HEK293 (cell line): Measurements from ENCODE around the gene CYP1A1.

Experiments
- CTCF ChIA-PET: fragments of 350-600 bp; formaldehyde crosslinking; extraction: SDS; loops from one replicate; lab custom pipeline; 2021; ENCODE audit warnings: antibody characterized with exemption; lab: Yijun Ruan, JAX
- POLR2A ChIA-PET: fragments of 300-600 bp; formaldehyde crosslinking; extraction: SDS; loops from one replicate; lab custom pipeline; 2020; ENCODE audit warnings: antibody characterized with exemption, inconsistent platforms; lab: Yijun Ruan, JAX
- H3K27ac ChIP-seq: fragments of 200-500 bp; sonication (Bioruptor generic); 2 replicates; pipeline ENCODE4 v1.5.1; 2014; ENCODE audit warnings: low read depth, low read length, control low read depth, inconsistent platforms; ENCODE audit errors: extremely low read depth
- H3K36me3 ChIP-seq, 2 experiments: fragments of 200-500 bp in 1 of 2; sonication (Bioruptor generic) in 1 of 2; 1 replicate in 1 of 2; 2 replicates in 1 of 2; pipeline ENCODE4 v1.5.1; 2014 to 2017; ENCODE audit warnings: inconsistent platforms in 2 of 2, low read length in 2 of 2; ENCODE audit not compliant: control insufficient read depth in 2 of 2, insufficient read depth in 1 of 2
- H3K4me1 ChIP-seq: fragments of 200-500 bp; sonication (Bioruptor generic); 2 replicates; pipeline ENCODE4 v1.5.1; 2014; ENCODE audit warnings: mild to moderate bottlenecking, low read length, inconsistent platforms; ENCODE audit not compliant: control insufficient read depth, insufficient read depth
- H3K4me3 ChIP-seq: 2 replicates; pipeline ENCODE4 v1.5.1; 2011; ENCODE audit warnings: low read depth, mild to moderate bottlenecking, control low read depth, low read length, moderate library complexity
- H3K9me3 ChIP-seq: fragments of 200-500 bp; sonication (Bioruptor generic); 2 replicates; pipeline ENCODE4 v1.5.1; 2014; ENCODE audit warnings: low read depth, low read length, inconsistent platforms; ENCODE audit not compliant: control insufficient read depth, insufficient read depth
- KLF9 ChIP-seq: fragments of 450-650 bp; formaldehyde crosslinking; IDR thresholded peaks from 2 replicates; pipeline ENCODE4 v1.5.1; 2016; ENCODE audit warnings: missing biosample characterization, missing genetic modification characterization, low read depth
- RBAK ChIP-seq: fragments of 450-650 bp; formaldehyde crosslinking; IDR thresholded peaks from 2 replicates; pipeline ENCODE4 v1.5.1; 2016; ENCODE audit warnings: missing biosample characterization, missing genetic modification characterization
- SCRT1 ChIP-seq: fragments of 450-650 bp; formaldehyde crosslinking; IDR thresholded peaks from 2 replicates; pipeline ENCODE4 v1.5.1; 2016; ENCODE audit warnings: missing biosample characterization, missing genetic modification characterization, borderline replicate concordance
- SCRT2 ChIP-seq: fragments of 450-650 bp; formaldehyde crosslinking; IDR thresholded peaks from 2 replicates; pipeline ENCODE4 v1.5.1; 2016; ENCODE audit warnings: missing biosample characterization, missing genetic modification characterization
- ZFHX2 ChIP-seq: fragments of 450-650 bp; formaldehyde crosslinking; conservative IDR thresholded peaks from 2 replicates; pipeline ENCODE4 v1.5.1; 2016; ENCODE audit warnings: missing biosample characterization, missing genetic modification characterization
- ZNF16 ChIP-seq: fragments of 450-650 bp; formaldehyde crosslinking; IDR thresholded peaks from 2 replicates; pipeline ENCODE4 v1.5.1; 2016; ENCODE audit warnings: low read depth, missing biosample characterization, missing genetic modification characterization
- ZNF184 ChIP-seq: fragments of 450-650 bp; IDR thresholded peaks from 2 replicates; pipeline ENCODE4 v1.5.1; 2018; ENCODE audit warnings: missing biosample characterization, mild to moderate bottlenecking, missing genetic modification characterization
- ZNF24 ChIP-seq: fragments of 450-650 bp; formaldehyde crosslinking; IDR thresholded peaks from 2 replicates; pipeline ENCODE4 v1.5.1; 2016; ENCODE audit warnings: missing biosample characterization, missing genetic modification characterization
- ZNF324 ChIP-seq: fragments of 450-650 bp; formaldehyde crosslinking; IDR thresholded peaks from 2 replicates; pipeline ENCODE4 v1.5.1; 2016; ENCODE audit warnings: missing biosample characterization, missing genetic modification characterization
- ZNF37A ChIP-seq: fragments of 450-650 bp; IDR thresholded peaks from 2 replicates; pipeline ENCODE4 v1.5.1; 2018; ENCODE audit warnings: missing biosample characterization, missing genetic modification characterization
- ZNF426 ChIP-seq: fragments of 450-650 bp; formaldehyde crosslinking; IDR thresholded peaks from 2 replicates; pipeline ENCODE4 v1.5.1; 2017; ENCODE audit warnings: missing biosample characterization, missing genetic modification characterization, mild to moderate bottlenecking, inconsistent platforms, moderate library complexity
- ZNF473 ChIP-seq: fragments of 450-650 bp; formaldehyde crosslinking; IDR thresholded peaks from 2 replicates; pipeline ENCODE4 v1.5.1; 2017; ENCODE audit warnings: missing biosample characterization, missing genetic modification characterization
- ZNF529 ChIP-seq: fragments of 450-650 bp; formaldehyde crosslinking; IDR thresholded peaks from 2 replicates; pipeline ENCODE4 v1.5.1; 2017; ENCODE audit warnings: missing genetic modification characterization, missing biosample characterization; ENCODE audit not compliant: insufficient replicate concordance
- ZNF555 ChIP-seq: fragments of 450-650 bp; formaldehyde crosslinking; conservative IDR thresholded peaks from 2 replicates; pipeline ENCODE4 v1.5.1; 2017; ENCODE audit warnings: missing biosample characterization, mild to moderate bottlenecking, missing genetic modification characterization, inconsistent platforms
- ZNF600 ChIP-seq: fragments of 450-650 bp; formaldehyde crosslinking; IDR thresholded peaks from 2 replicates; pipeline ENCODE4 v1.5.1; 2016; ENCODE audit warnings: missing biosample characterization, missing genetic modification characterization
- ZNF610 ChIP-seq: fragments of 450-650 bp; formaldehyde crosslinking; IDR thresholded peaks from 2 replicates; pipeline ENCODE4 v1.5.1; 2016; ENCODE audit warnings: missing biosample characterization, missing genetic modification characterization, borderline replicate concordance
- ZNF624 ChIP-seq: fragments of 450-650 bp; formaldehyde crosslinking; IDR thresholded peaks from 2 replicates; pipeline ENCODE4 v1.5.1; 2017; ENCODE audit warnings: missing biosample characterization, missing genetic modification characterization
- ZNF664 ChIP-seq: fragments of 450-650 bp; formaldehyde crosslinking; IDR thresholded peaks from 2 replicates; pipeline ENCODE4 v1.5.1; 2016; ENCODE audit warnings: missing biosample characterization, missing genetic modification characterization
- ZNF677 ChIP-seq: fragments of 450-650 bp; IDR thresholded peaks from 2 replicates; pipeline ENCODE4 v1.5.0; 2018; ENCODE audit warnings: missing biosample characterization, mild to moderate bottlenecking, missing genetic modification characterization, moderate library complexity
- ZNF701 ChIP-seq: fragments of 450-650 bp; formaldehyde crosslinking; IDR thresholded peaks from 2 replicates; pipeline ENCODE4 v1.5.1; 2016; ENCODE audit warnings: missing biosample characterization, missing genetic modification characterization
- ZNF843 ChIP-seq: fragments of 450-650 bp; formaldehyde crosslinking; IDR thresholded peaks from 2 replicates; pipeline ENCODE4 v1.5.1; 2016; ENCODE audit warnings: missing biosample characterization, missing genetic modification characterization
- ZSCAN23 ChIP-seq: fragments of 450-650 bp; formaldehyde crosslinking; IDR thresholded peaks from 2 replicates; pipeline ENCODE4 v1.5.1; 2016; ENCODE audit warnings: missing biosample characterization, missing genetic modification characterization
- TF ChIP-seq, protein P1 (sequence below): fragments of 450-650 bp; formaldehyde crosslinking; IDR thresholded peaks from 2 replicates; pipeline ENCODE4 v1.5.1; 2016; ENCODE audit warnings: missing biosample characterization, missing genetic modification characterization
- TF ChIP-seq, protein P2 (sequence below): fragments of 450-650 bp; formaldehyde crosslinking; IDR thresholded peaks from 2 replicates; pipeline ENCODE4 v1.5.1; 2016; ENCODE audit warnings: missing biosample characterization, missing genetic modification characterization
- TF ChIP-seq, protein P3 (sequence below): fragments of 450-650 bp; formaldehyde crosslinking; IDR thresholded peaks from 2 replicates; pipeline ENCODE4 v1.5.1; 2016; ENCODE audit warnings: missing biosample characterization, missing genetic modification characterization
- TF ChIP-seq, protein P4 (sequence below): fragments of 450-650 bp; formaldehyde crosslinking; IDR thresholded peaks from 2 replicates; pipeline ENCODE4 v1.5.1; 2016; ENCODE audit warnings: missing biosample characterization, missing genetic modification characterization

The CYP1A1 gene

DNA sequence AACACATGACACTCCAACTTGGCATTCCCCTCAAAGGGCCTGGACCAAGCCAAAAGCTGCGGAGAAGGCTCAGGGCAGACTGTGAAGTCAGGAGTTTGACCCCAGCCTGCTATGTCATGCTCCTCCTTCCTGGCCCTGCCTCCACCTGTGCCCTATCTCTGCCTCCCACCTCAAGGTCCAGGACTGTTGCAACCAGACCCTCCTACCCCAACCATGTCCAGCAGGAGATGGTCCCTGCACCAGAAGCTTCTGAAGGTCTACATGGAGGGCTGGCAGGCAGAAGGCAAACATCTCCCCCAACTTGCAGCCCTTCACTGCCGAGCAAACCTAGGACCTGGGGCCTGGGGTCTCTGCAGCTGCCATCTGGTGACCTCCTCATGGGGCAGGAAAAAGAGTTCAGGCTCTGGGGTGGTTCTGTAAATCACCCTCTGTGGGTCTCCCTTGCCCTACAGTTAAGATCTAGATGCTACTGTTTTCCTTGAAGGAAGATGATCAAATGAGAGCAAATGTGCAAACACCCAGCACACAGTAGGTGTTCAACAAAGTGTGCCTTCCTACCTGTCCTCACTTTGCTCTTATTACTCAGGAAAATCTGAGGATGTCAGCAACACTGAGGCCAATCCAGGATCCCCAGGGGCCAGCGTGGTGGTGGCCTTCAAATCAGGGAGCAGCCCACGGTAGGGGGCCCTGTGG is 45.0 kb upstream of the CYP1A1 start:
- Histone ChIP-seq H3K9me3 (no peaks in the 10 kb centered on the region), H3K4me1 (no peaks in the 10 kb centered on the region), H3K27ac (no peak overlapping the region), H3K4me3 (no peak overlapping the region)
- CTCF ChIA-PET = interaction anchor here (0.6 to 21.6 kb wide), 74 partner anchors 7 to 1707 kb away, joined by 3 to 800 read pairs (median 5); partner anchors contain the start of genes CPLX3, CSK, CYP11A1 and CYP1A1
- TF ChIP-seq, protein P1, sequence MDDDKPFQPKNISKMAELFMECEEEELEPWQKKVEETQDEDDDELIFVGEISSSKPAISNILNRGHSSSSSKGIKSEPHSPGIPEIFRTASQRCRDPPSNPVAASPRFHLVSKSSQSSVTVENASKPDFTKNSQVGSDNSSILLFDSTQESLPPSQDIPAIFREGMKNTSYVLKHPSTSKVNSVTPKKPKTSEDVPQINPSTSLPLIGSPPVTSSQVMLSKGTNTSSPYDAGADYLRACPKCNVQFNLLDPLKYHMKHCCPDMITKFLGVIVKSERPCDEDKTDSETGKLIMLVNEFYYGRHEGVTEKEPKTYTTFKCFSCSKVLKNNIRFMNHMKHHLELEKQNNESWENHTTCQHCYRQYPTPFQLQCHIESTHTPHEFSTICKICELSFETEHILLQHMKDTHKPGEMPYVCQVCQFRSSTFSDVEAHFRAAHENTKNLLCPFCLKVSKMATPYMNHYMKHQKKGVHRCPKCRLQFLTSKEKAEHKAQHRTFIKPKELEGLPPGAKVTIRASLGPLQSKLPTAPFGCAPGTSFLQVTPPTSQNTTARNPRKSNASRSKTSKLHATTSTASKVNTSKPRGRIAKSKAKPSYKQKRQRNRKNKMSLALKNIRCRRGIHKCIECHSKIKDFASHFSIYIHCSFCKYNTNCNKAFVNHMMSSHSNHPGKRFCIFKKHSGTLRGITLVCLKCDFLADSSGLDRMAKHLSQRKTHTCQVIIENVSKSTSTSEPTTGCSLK (tag by site-specific recombination) = no peak
- TF ChIP-seq ZNF24 (tag by site-specific recombination) (no peak), ZFHX2 (tag by site-specific recombination) (no peak), ZNF600 (tag by site-specific recombination) (no peak), ZNF677 (tag by site-specific recombination) (no peak), ZNF324 (no peak), ZNF624 (tag by site-specific recombination) (no peak), RBAK (tag by site-specific recombination) (no peak), ZNF184 (tag by site-specific recombination) (no peak), KLF9 (tag by site-specific recombination) (no peak), ZNF37A (tag by site-specific recombination) (no peak), ZSCAN23 (no peak)
- TF ChIP-seq, all 188 proteins: peak for 0
- no peaks in the 10 kb centered on the region for H3K36me3 ChIP-seq
- POLR2A ChIA-PET = interaction anchor here (0.8 to 2.0 kb wide), 9 partner anchors 11 to 168 kb away, joined by 3 to 11 read pairs (median 4); partner anchors contain the start of genes COX5A, CSK and CYP1A1

DNA sequence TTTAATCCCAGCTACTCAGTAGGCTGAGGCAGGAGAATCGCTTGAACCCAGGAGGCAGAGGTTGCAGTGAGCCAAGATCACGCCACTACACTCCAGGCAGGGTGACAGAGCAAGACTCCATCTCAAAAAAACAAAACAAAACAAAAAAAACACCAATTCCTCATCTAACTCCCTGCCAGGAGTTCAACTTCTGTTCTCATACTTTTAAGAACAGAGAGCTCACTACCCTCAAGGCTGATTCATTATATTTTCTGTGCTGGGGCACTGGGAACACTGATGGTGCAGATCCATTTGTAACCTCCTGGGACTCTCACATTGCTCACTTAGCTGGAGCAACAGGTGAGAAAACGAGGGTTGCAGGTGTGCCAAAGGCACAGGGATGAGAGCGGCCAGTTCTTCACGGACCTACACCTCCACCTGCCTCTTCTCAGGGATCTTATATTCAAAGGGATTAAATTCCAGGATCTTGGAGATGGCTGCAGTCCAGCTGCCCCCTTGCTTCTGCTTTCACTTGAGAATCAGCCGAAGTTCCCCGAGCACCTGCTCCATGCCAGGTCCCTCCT is 44.2 kb upstream of the CYP1A1 start:
- CTCF ChIA-PET = interaction anchor here (0.6 to 21.6 kb wide), 65 partner anchors 11 to 1487 kb away, joined by 3 to 800 read pairs (median 6); partner anchors contain the start of genes CPLX3, CSK, CYP1A1 and CYP1A2
- H3K9me3 ChIP-seq = no peaks in the 10 kb centered on the region
- no peak overlapping the region for H3K4me3 ChIP-seq
- no peaks in the 10 kb centered on the region for H3K36me3 ChIP-seq
- no peaks in the 10 kb centered on the region for H3K4me1 ChIP-seq
- H3K27ac ChIP-seq = no peak overlapping the region
- POLR2A ChIA-PET = interaction anchor here (1.3 to 2.0 kb wide), 7 partner anchors 12 to 168 kb away, joined by 3 to 10 read pairs (median 5); partner anchors contain the start of genes COX5A and CSK
- TF ChIP-seq SCRT1 (peak; percentile 88), ZNF610 (tag by site-specific recombination) (no peak), ZNF529 (tag by site-specific recombination) (no peak), ZFHX2 (tag by site-specific recombination) (no peak), SCRT2 (tag by site-specific recombination) (peak; percentile 95), ZNF701 (no peak), ZNF664 (tag by site-specific recombination) (peak; percentile 85), ZNF843 (tag by site-specific recombination) (no peak), ZNF473 (tag by site-specific recombination) (no peak), ZNF555 (no peak), ZNF426 (tag by site-specific recombination) (no peak), ZNF16 (tag by site-specific recombination) (no peak)
- TF ChIP-seq, protein P2, sequence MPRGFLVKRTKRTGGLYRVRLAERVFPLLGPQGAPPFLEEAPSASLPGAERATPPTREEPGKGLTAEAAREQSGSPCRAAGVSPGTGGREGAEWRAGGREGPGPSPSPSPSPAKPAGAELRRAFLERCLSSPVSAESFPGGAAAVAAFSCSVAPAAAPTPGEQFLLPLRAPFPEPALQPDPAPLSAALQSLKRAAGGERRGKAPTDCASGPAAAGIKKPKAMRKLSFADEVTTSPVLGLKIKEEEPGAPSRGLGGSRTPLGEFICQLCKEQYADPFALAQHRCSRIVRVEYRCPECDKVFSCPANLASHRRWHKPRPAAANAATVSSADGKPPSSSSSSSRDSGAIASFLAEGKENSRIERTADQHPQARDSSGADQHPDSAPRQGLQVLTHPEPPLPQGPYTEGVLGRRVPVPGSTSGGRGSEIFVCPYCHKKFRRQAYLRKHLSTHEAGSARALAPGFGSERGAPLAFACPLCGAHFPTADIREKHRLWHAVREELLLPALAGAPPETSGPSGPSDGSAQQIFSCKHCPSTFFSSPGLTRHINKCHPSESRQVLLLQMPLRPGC (tag by site-specific recombination) = no peak
- TF ChIP-seq, protein P3, sequence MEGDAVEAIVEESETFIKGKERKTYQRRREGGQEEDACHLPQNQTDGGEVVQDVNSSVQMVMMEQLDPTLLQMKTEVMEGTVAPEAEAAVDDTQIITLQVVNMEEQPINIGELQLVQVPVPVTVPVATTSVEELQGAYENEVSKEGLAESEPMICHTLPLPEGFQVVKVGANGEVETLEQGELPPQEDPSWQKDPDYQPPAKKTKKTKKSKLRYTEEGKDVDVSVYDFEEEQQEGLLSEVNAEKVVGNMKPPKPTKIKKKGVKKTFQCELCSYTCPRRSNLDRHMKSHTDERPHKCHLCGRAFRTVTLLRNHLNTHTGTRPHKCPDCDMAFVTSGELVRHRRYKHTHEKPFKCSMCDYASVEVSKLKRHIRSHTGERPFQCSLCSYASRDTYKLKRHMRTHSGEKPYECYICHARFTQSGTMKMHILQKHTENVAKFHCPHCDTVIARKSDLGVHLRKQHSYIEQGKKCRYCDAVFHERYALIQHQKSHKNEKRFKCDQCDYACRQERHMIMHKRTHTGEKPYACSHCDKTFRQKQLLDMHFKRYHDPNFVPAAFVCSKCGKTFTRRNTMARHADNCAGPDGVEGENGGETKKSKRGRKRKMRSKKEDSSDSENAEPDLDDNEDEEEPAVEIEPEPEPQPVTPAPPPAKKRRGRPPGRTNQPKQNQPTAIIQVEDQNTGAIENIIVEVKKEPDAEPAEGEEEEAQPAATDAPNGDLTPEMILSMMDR = no peak
- TF ChIP-seq, protein P4, sequence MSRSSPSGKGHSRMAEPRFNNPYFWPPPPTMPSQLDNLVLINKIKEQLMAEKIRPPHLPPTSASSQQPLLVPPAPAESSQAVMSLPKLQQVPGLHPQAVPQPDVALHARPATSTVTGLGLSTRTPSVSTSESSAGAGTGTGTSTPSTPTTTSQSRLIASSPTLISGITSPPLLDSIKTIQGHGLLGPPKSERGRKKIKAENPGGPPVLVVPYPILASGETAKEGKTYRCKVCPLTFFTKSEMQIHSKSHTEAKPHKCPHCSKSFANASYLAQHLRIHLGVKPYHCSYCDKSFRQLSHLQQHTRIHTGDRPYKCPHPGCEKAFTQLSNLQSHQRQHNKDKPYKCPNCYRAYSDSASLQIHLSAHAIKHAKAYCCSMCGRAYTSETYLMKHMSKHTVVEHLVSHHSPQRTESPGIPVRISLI (tag by site-specific recombination) = peak; percentile 67
